Measurements from ENCODE around the gene MPRIP. TPM values are rescaled to one million over a fixed set of nuclear protein-coding genes. Genes with fewer than 3 reads are reported as not detected.

MPRIP gene
- polyA plus RNA-seq, 1 donor (not counting 4 experiments of a cell fraction or from before 2014, with no cell fraction given), result 113 TPM

- Histone ChIP-seq H4K20me1 (ENCODE audit: control insufficient read depth, extremely low read depth, insufficient read depth, low read length) (peaks cover 49% of the 10 kb centered on the region), H3K36me3 (ENCODE audit: control insufficient read depth in 2 of 2, extremely low read depth in 1 of 2, insufficient read depth in 2 of 2, low read length in 2 of 2) (peaks cover 26 to 57% of the 10 kb centered on the region in 2 experiments)
- dilution Hi-C loops (cut with MboI; ENCODE audit: extremely low pct_ligation_motif_present, low sequenced_read_pairs), result no loop called here
Measured at GRCh38 chr17:17076066-17076465, 33.8 kb downstream of the MPRIP start.

DNA sequence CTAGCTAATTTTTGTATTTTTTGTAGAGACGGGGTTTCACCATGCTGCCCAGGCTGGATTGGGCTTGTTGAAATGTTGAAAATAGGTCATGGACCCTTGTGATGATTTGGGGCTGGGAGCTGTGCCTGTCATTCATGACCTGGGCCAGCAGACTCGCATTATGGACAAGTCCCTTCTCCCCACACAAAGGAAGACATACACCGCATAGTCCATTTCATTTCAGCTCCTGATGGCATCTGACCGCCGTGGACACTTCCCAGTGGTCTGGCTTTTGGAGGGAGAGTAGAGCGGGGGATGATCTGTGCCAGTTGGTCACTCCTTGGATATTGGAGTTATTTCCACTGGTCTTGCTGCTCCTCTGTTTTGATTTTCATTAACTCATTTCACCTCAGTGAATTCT lies 34.8 kb downstream of the MPRIP start:
- H3K4me3 ChIP-seq (ENCODE audit: control insufficient read depth in 2 of 3, extremely low read depth in 1 of 3, insufficient read depth in 2 of 3, low read depth in 1 of 3, low read length in 3 of 3), result no peak overlapping the region
- peaks cover 28 to 51% of the 10 kb centered on the region in 2 experiments for H3K36me3 ChIP-seq (ENCODE audit: control insufficient read depth in 2 of 2, extremely low read depth in 1 of 2, insufficient read depth in 2 of 2, low read length in 2 of 2)
- dilution Hi-C loops (cut with MboI; ENCODE audit: extremely low pct_ligation_motif_present, low sequenced_read_pairs), result no loop called here
- H3K9me3 ChIP-seq (ENCODE audit: control insufficient read depth, low read depth, low read length), result no peaks in the 10 kb centered on the region
- H3K27me3 ChIP-seq (ENCODE audit: control insufficient read depth, extremely low read depth, insufficient read depth, low read length), result no peaks in the 10 kb centered on the region
- peaks cover 96% of the 10 kb centered on the region for H3K79me2 ChIP-seq (ENCODE audit: control insufficient read depth, insufficient read depth, low read length)
- peaks cover 16% of the 10 kb centered on the region for H3K9me1 ChIP-seq (ENCODE audit: control insufficient read depth, extremely low read depth, insufficient read depth, low read length)
- peaks cover 44% of the 10 kb centered on the region for H4K20me1 ChIP-seq (ENCODE audit: control insufficient read depth, extremely low read depth, insufficient read depth, low read length)
- H3K4me1 ChIP-seq (ENCODE audit: control insufficient read depth, extremely low read depth, insufficient read depth, low read length), result peaks cover 45% of the 10 kb centered on the region
- FAIRE-seq (no peak), DNase-seq (ENCODE audit: low read depth, low spot score) (no peak)
- TF ChIP-seq EZH2 (IDR thresholded peaks at IDR 0.05; ENCODE audit: low read length) (no peak), CTCF (optimal IDR thresholded peaks at IDR 0.05 in 1 of 3, IDR thresholded peaks at IDR 0.05 in 1 of 3, conservative IDR thresholded peaks at IDR 0.05 in 1 of 3; ENCODE audit: extremely low read depth in 1 of 3, insufficient read depth in 2 of 3, low read length in 3 of 3) (no peak)
- no peak overlapping the region for H3K4me2 ChIP-seq (ENCODE audit: control insufficient read depth, extremely low read depth, insufficient read depth, low read depth, low read length)
- H2AFZ ChIP-seq (ENCODE audit: control insufficient read depth, low read length), result no peak overlapping the region
- H3K27ac ChIP-seq (ENCODE audit: control insufficient read depth, insufficient read depth, low read length), result no peak overlapping the region
- no peak overlapping the region for H3K9ac ChIP-seq (ENCODE audit: control insufficient read depth, extremely low read depth, insufficient read depth, low read length)

More at GRCh38 chr17:17076066-17076465, 33.8 kb downstream of the MPRIP start:
- Histone ChIP-seq H3K4me3 (ENCODE audit: control insufficient read depth in 2 of 3, extremely low read depth in 1 of 3, insufficient read depth in 2 of 3, low read depth in 1 of 3, low read length in 3 of 3) (no peak overlapping the region), H3K27ac (ENCODE audit: control insufficient read depth, insufficient read depth, low read length) (no peak overlapping the region), H3K9me3 (ENCODE audit: control insufficient read depth, low read depth, low read length) (no peaks in the 10 kb centered on the region), H3K9ac (ENCODE audit: control insufficient read depth, extremely low read depth, insufficient read depth, low read length) (peak overlapping the region; percentile 62), H3K79me2 (ENCODE audit: control insufficient read depth, insufficient read depth, low read length) (peaks cover 97% of the 10 kb centered on the region), H3K4me1 (ENCODE audit: control insufficient read depth, extremely low read depth, insufficient read depth, low read length) (peaks cover 49% of the 10 kb centered on the region), H2AFZ (ENCODE audit: control insufficient read depth, low read length) (no peak overlapping the region), H3K9me1 (ENCODE audit: control insufficient read depth, extremely low read depth, insufficient read depth, low read length) (peaks cover 16% of the 10 kb centered on the region), H3K4me2 (ENCODE audit: control insufficient read depth, extremely low read depth, insufficient read depth, low read depth, low read length) (no peak overlapping the region), H3K27me3 (ENCODE audit: control insufficient read depth, extremely low read depth, insufficient read depth, low read length) (no peaks in the 10 kb centered on the region)
- no peak for FAIRE-seq
- no peak for DNase-seq (ENCODE audit: low read depth, low spot score)
- TF ChIP-seq CTCF (optimal IDR thresholded peaks at IDR 0.05 in 1 of 3, IDR thresholded peaks at IDR 0.05 in 1 of 3, conservative IDR thresholded peaks at IDR 0.05 in 1 of 3; ENCODE audit: extremely low read depth in 1 of 3, insufficient read depth in 2 of 3, low read length in 3 of 3) (no peak), EZH2 (IDR thresholded peaks at IDR 0.05; ENCODE audit: low read length) (no peak)
